Measurements from ENCODE around the gene ZNF469.

Gene ZNF469

DNA sequence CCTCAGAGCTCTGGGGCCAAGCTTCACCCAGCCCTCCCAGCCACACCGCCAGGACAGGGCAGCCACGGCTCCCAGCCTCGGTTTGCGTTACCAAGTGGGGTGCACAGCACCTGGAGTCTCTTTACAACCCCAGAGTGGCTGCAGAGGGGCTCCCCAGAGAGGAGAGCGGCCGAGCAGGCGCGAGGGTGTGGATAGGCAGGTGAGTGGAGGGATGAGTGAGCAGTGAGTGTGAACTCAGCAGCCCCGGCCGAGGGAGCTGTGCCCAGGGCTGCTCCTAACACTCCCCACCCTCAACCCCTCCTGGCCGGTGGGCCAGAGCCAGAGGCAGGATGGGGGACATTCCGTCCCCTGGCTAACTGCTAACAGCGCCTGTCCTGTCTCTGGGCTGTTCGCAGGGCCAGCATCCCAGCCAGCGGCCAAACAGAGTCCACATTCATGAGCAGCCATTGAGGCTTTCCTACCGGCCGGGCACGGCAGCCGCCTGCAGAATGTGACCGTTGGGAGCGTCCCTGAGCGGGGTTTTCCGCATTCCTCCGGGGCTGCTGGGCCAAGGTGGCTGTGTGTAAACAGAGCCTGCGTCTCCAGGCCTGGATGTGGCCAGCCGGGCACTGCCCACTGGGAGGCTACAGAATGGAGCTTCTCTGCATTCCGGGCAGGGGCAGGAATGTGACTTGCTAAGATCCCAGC, 5.3 kb downstream of the ZNF469 start:
- in situ Hi-C loops (cut with HindIII; ENCODE audit: low sequenced_read_pairs), result no loop called here

DNA sequence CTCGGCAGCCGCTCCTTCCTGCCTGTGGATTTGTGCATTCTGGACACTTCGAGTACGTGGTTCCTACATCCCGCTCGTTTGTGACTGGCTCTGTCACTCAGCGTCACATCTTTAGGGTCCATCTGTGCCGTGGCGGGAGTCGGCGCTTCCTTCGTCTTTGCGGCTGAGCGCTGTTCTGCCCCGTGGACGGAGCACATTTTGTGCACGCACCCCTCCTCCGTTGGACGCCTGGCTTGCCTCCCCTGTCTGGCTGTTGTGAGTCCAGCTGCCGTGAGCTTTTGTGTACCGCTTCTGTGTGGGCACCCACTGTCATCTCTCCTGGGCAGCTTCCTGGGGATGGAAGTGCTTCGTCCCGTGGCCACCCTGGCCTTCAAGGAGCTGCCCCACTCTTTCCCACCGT, 6.4 kb downstream of the ZNF469 start:
- in situ Hi-C loops (cut with HindIII; ENCODE audit: low sequenced_read_pairs), result no loop called here

DNA sequence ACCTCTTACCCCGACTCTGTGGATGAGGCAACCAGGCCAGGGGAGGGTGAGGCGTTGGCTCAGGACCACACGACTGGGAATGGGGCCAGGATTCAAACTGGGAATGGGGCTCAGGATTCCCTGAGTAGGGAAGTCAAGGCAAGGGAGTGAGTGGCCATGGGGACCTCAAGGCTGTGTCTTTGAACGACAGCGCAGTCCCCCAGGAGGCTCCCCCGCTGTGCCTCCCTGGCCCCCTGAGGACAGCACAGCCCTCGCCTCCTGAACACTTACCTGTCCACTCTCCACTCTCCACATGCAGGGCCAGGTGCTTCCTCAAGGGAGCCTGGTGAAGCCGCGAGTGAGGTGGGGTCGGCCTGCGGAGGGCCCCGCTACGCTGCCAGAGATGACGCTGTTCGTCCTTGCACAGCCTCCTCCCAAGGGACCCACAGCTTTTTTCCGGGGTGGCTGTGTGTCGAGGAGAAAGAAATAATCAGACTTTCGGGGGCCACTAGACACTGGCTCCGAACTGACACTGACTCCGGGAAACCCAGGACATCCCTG, 6.9 kb downstream of the ZNF469 start:
- in situ Hi-C loops (cut with HindIII; ENCODE audit: low sequenced_read_pairs), result no loop called here

DNA sequence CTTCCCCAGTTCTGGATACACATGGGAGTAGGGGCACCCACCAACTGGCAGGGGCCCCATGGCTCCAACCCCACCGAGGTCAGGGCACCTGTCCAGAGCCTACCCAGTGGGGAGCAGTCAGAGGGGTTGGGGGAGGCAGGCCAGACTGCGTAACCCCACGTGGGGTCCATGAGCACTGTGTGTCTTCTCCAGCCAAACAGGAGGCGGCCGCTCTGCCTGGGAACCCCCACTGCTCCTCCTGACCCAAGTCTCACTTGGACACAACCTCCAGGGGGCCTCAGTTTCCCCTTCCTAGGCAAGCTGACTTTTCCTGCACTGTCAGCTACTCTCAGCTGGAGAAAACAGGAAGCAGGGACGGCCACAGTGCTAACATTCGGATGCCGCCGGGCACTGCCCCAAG, 7.5 kb downstream of the ZNF469 start:
- in situ Hi-C loops (cut with HindIII; ENCODE audit: low sequenced_read_pairs), result no loop called here

DNA sequence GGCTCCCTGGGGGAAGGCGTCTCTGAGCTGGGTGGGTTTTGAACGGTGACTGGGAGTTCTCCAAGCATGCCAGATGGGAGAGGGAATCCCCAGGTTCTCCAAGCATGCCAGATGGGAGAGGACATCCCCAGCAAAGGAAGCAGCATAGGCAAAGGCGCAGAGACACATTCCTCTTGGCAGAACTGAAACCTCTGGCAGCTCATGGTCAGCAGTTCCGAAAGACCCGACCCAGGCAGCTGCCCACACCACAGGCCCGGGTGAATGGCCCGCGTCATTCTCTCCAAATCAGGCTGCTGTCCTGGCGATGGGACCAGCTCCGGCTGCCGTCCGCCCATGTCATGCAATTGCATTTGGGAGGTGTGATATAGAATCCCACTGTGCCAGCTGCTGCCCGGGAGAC, 8.0 kb downstream of the ZNF469 start:
- in situ Hi-C loops (cut with HindIII; ENCODE audit: low sequenced_read_pairs), result no loop called here

DNA sequence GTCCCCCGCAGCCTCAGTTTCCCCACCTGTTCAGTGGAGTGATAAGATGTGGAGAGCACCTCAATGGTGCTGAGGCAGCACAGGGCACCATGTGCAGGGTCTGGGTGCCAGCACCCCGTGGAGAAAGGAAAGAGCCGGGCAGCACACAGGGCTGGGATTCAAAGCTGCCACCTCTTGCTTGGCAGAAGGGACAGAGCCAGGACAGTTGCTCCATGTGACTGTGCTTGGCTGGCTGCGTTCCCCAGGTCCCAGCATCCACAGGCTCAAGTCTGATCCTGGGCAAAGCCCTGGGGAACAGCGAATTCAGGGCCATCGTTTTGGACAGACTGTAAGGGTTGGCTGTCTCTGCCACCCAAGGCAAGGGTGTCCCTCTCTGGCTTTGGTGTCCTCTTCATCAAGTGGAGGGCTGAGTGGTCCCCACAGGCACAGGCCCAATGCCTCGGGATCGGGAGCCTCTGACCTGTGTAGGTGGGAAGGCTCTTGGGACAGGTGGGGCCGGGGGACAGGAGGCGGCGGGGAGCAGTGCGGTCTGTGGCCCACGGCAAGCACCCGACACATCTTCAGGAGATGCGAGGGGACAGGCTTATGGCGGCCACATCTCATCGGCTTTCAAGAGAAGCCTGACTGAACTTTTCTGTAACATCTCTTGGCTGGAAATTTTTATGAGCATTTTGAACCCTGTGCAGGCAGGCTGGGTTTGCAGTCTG, 8.5 kb downstream of the ZNF469 start:
- in situ Hi-C loops (cut with HindIII; ENCODE audit: low sequenced_read_pairs), result no loop called here

DNA sequence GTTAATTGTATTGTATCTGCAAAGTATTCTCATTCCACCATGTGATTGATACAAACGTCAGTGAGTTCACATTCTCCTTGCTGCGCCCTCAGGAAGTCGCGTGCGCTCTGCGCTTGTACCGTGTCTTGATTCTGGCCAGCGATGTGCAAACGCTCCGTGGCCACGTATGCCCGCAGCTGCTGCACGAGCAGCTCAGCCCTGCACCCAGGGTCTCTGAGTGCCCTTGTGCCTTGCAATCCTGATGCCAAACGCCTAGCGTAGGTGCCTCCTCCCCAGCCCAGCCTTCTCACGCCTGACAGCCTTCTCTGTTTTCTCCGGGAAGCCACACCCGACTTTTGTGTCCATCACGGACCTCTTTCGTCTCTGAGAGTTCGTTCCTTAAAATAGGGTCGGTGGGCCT, 9.4 kb downstream of the ZNF469 start:
- in situ Hi-C loops (cut with HindIII; ENCODE audit: low sequenced_read_pairs), result no loop called here

DNA sequence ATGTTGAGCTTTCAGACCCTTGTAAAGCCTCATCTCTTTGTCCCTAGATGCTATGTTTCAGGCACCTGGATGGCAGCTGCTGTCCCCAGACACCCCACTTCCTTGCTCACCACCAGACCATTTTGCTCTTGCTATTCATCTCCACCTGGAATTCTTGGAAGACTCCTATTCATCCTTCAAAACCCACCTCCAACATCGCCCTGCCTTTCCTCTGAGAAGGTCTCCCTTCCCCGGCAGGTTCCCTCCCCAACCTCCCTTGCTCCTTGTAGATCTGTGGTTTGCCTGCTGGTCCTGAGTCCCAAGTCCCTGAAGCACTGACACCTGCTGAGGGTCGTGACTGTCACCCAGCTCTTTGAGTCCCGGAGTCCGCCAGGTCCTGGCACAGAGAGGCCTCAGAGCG, 9.9 kb downstream of the ZNF469 start:
- in situ Hi-C loops (cut with HindIII; ENCODE audit: low sequenced_read_pairs), result no loop called here

DNA sequence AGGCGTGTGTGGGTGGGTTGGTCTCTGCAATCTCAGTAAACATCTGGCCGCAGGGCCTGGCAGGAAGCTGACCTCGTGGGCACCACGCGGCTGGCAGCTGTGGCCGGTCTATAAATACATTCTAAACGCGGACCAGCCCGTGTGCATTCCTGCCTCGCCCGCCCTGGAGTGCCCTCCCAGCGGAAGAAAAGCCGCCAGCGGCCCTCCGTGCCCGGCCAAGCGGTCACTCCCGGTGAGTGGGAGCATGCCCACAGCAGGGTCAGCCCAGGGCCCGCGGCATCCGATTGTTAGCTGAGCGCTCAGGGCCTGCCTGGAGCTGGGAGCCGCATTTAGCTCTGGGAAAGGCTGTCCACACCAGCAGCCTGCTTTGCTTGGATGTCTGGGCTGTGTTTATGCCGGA, 10.3 kb downstream of the ZNF469 start:
- in situ Hi-C loops (cut with HindIII; ENCODE audit: low sequenced_read_pairs), result no loop called here

DNA sequence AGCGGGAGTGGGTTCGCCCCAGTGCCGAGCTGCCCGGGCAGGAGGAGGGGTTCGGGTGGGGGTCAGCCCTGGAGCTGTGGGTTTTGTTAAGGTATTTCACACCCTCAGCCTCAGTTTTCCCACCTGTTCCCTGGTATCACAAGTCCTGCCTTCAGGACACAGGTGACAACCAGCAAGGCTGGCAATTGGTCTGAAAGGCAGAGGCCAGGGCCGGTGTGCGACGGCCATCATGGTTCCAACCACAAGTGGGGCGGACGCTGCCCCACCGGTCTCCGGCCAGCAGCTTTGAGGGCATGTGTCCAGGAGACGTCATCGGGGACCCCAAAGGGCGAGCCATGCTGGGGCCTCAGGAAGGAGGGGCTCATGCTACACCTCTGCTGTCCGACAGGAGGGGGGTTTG, 10.8 kb downstream of the ZNF469 start:
- in situ Hi-C loops (cut with HindIII; ENCODE audit: low sequenced_read_pairs), result no loop called here

DNA sequence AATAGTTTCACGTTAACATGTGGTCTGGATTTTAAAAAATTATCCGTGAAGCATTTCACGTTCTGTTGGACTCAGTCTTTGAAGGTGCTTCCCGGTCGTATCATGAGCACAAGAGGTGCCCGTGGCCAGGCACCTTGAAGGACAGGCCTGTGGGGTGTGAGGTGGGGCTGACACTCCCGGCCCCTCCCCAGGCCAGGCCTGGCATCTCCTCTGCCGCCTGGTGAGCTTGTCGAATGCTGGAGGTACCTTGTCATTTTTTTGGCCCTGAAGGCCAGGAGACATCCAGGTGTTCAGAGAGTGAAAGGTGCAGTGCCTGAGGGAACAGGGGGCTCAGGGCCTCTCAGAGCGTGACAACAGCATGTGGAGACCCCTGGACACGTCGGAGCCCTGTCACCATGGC, 11.7 kb downstream of the ZNF469 start:
- in situ Hi-C loops (cut with HindIII; ENCODE audit: low sequenced_read_pairs), result no loop called here

DNA sequence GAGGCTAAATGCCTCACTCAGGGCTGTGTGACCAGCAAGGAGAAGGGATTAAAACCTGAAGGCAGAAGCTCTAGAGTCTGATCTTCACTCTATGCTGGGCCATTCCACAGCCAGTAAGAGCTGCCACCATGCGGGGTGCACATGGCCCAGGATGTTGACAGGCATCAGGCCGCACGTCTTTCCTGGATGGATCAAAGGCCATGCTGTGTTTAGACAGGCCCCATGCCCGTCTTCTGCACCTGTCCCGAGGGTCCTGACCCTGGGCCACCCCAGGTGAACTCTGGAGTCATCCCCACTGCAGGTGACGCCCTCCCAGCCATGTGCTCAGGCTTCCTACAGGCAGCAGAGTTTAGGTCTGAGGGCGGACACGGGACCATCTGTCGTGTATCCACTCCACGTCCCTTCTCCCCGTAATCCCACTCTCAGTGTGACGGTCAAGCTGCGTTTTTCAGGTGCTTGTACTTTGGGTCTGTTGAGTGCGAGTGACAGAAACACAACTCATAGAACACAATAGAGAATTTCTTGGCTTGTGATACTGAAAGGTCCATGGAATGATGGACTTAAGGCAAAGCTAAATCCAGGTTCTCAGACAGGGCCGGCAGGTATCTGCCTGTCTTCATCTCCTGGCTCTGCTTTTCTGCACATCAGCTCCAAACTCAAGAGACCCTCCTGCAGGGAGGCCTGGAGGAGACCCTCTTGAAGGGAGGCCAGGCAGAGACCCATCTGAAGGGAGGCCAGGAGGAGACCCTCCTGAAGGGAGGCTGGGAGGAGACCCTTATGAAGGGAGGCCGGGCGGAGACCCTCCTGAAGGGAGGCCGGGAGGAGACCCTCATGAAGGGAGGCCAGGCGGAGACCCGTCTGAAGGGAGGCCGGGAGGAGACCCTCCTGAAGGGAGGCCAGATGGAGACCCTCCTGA, 13.2 kb downstream of the ZNF469 start:
- in situ Hi-C loops (cut with HindIII; ENCODE audit: low sequenced_read_pairs), result no loop called here

DNA sequence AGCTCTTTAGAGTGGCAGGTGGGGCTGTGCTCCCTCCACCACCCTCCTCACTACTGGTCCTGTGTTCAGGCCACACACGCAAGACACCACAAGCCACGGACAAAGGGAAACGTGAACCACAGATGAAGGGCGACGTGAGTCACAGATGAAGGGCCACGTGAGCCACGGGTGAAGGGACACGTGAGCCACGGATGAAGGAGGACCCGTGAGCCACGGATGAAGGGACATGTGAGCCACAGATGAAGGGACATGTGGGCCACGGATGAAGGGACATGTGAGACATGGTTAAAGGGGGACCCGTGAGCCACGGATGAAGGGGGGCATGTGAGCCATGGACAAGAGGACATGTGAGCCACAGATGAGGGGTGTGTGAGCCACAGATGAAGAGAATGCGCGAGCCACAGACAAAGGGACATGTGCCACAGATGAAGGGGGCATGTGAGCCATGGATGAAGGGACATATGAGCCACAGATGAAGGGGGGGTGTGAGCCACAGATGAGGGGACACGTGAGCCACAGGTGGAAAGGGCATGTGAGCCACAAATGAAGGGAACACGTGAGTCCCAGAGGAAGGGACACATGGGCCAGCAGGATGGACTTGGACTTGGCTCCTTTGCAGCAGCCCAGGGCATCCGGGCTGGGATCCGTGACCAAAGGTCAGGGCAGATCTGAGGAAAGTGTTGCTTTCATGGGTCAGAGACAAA, 15.6 kb downstream of the ZNF469 start:
- in situ Hi-C loops (cut with HindIII; ENCODE audit: low sequenced_read_pairs), result no loop called here

DNA sequence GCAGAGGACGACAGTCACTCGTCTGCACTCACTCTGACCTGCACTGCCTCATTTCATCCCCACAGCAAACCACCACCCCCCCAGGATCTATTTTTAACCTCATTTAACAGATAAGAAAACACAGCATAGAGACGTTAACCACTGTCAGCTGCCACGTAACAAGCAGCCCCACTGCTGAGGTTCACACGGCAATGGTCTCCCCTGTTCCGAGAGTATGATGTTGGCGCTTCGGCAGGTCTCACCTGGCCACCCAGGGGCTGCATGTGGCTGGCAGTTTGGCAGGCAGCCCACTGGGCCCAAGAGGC, 16.1 kb downstream of the ZNF469 start:
- in situ Hi-C loops (cut with HindIII; ENCODE audit: low sequenced_read_pairs), result no loop called here

DNA sequence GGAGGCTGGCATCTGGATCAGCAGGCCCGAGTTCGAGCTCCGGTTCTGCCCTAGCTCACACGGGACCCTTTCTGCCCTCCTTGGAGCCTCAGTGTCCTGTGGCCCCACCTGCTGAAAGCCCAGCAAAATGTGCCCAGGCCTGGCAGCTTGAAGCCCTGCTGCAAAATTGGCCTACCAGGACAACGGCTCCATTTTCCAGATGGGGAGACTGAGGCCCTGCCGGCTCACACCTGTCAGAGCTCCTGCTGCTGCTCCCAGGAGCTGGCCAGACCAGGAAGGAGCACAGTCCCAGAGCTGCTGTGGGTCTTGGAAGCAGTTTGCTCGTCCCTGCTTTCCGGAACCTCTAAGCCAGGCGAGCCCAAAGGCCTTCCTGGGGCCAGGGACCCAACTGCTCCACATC, 17.4 kb downstream of the ZNF469 start:
- in situ Hi-C loops (cut with HindIII; ENCODE audit: low sequenced_read_pairs), result no loop called here

DNA sequence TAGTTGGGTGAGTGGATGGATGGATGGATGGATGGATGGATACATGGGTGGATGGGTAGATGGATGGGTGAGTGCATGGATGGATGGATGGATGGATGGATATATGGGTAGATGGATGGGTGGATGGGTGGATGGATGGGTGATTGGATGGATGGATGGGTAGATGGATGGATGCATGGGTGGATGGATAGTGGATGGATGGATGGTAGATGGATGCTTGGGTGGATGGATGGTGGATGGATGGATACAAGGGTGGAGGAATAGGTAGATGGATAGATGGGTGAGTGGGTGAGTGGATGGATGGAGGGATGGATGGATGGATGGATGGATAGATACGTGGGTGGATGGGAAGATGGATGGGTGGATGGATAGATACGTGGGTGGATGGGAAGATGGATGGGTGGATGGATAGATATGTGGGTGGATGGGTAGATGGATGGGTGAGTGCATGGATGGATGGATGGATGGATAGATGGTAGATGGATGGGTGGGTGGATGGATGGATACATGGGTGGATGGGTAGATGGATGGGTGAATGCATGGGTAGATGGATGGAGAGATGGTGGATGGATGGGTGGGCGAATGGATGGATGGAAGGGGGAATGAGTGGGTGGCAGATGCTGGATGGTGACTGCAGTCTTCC, 19.0 kb downstream of the ZNF469 start:
- in situ Hi-C loops (cut with HindIII; ENCODE audit: low sequenced_read_pairs), result no loop called here

DNA sequence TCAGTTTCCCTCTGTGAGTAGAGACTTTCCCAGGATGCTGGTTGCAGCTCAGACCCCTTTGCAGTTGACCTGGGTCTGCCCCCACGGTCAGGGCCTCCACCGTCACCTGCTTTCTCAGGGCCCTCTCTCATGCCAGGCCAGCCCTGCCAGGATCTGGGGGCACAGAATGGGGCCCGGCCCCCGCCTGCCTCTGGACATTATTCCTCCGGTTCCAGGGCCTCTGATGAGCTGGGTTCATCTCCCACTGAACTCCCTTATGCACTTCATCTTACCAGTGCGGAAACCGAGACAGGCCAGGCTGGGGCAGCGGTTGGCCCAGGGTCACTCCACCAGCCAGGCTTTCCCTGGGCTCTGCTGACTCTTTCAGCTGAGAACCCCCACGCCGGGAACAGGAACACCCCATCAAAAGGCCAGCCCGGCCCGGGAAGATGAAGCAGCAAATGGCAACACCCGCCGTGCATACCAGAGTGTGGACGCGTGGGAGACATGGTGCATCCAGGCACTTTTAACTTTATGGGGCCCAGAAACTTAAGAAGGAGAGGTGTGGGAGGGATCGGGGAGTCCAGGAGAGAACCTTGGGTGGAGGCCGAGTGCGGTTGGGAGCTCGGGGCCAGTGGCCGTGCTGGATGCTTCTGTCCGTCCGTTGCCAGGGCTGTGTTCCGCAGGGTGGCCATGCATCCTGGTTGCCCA, 19.9 kb downstream of the ZNF469 start:
- in situ Hi-C loops (cut with HindIII; ENCODE audit: low sequenced_read_pairs), result no loop called here

DNA sequence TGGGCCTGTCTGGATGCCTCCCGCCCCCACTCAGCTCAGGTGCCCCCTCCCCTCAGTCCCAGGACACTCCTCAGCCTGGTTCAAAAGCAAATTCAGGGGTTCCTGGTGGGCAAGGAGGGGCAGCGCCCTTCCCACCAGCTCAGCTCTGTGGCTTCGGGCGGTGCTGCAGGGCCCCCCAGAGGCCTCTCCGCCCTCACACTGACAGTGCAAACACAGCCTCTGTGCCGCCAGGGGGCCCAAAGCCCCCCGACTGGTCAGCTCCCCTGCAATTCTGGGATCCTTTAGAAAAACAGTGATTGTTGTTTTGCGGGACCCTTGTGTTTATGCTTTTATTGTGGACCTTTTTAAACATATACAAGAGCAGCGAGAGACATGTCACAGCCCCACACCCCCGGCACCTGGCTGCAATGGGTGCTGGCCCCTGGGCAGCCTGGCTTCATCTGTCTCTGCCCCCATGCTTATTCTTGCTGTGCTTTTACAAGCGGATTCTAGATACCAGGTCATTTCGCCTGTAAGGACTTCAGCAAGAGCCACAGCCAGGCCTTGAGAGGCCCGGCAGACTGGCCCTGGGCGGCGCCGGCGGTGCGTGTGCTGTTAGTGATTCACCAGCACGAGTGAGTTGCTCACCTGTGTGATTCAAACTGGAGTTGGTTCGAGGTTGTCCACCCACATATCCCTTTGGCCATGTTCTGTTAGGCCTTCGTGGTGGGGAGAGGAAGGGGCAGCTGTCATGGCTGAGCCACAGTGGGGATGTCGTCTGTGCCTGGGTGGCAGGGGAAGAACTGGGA, 21.2 kb downstream of the ZNF469 start:
- in situ Hi-C loops (cut with HindIII; ENCODE audit: low sequenced_read_pairs), result no loop called here

DNA sequence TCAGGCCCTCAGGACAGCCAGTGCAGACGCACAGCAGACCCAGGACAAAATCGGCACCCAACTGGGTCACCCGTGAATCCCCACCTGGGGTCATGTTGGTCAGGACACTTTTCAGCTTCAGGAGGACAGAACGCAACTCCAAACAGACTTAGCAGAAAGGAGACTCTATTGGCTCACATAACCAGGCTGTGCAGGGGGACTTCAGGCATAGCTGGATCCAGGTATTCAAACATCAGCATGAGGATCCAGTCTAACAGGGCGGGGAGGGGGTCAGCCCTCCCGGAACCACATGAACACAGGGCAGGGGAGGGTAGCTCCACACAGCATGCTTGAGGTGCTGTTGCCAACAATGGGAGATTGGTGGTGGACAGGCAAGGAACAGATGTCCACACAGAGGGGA, 22.0 kb downstream of the ZNF469 start:
- in situ Hi-C loops (cut with HindIII; ENCODE audit: low sequenced_read_pairs), result no loop called here

Data from DLD1 (cell line).